Upper lobe of right lung (tissue), 1 donor: ENCODE data around the gene FGD3. TPM values are rescaled to one million over a fixed set of nuclear protein-coding genes. Genes with fewer than 3 reads are reported as not detected.

Experiments used
- ATAC-seq: fragments of 200-7000 bp; cut with Tn5 transposase; one replicate; pipeline ENCODE4 v1.9.1; 2020; ENCODE audit warnings: mild to moderate bottlenecking, moderate library complexity
- DNase-seq: peaks from one replicate; pipeline ENCODE4 v3.0.0-alpha.2; 2020
- H3K27ac ChIP-seq: fragments of 200-600 bp; one replicate; pipeline ENCODE4 v1.8.0; 2022
- H3K27me3 ChIP-seq: fragments of 200-600 bp; one replicate; pipeline ENCODE4 v1.8.0; 2022; ENCODE audit warnings: mild to moderate bottlenecking
- H3K36me3 ChIP-seq: fragments of 200-600 bp; one replicate; pipeline ENCODE4 v1.8.0; 2022
- H3K4me1 ChIP-seq: fragments of 200-600 bp; one replicate; pipeline ENCODE4 v1.8.0; 2022
- H3K4me3 ChIP-seq: fragments of 200-600 bp; one replicate; pipeline ENCODE4 v1.8.0; 2022; ENCODE audit warnings: mild to moderate bottlenecking
- H3K9me3 ChIP-seq: fragments of 200-600 bp; one replicate; pipeline ENCODE4 v1.8.0; 2022
- intact Hi-C: fragments of 100-400 bp; cut with DNase I; formaldehyde crosslinking; loops from one replicate; pipeline ENCODE4 v1.11.0; 2022
- total RNA-seq: library from RNA; stranded (reverse); fragmentation: NEBNext Ultra II Directional; extraction: Animal tissue kit (Norgen Biotek cat#: 25700); gene quantifications from one replicate; pipeline ENCODE4 v1.2.1, GENCODE V29; 2021
- TF ChIP-seq, protein P1 (sequence below): fragments of 200-600 bp; IDR thresholded peaks from one replicate; pipeline ENCODE4 v1.8.0; 2022; ENCODE audit warnings: antibody characterized with exemption
- donor health status: DM: no; HTN: yes; CAD: no; lungs with severe emphysema.

The FGD3 gene
- total RNA-seq, 1 donor from 2014 or later: 21.6 TPM

DNA sequence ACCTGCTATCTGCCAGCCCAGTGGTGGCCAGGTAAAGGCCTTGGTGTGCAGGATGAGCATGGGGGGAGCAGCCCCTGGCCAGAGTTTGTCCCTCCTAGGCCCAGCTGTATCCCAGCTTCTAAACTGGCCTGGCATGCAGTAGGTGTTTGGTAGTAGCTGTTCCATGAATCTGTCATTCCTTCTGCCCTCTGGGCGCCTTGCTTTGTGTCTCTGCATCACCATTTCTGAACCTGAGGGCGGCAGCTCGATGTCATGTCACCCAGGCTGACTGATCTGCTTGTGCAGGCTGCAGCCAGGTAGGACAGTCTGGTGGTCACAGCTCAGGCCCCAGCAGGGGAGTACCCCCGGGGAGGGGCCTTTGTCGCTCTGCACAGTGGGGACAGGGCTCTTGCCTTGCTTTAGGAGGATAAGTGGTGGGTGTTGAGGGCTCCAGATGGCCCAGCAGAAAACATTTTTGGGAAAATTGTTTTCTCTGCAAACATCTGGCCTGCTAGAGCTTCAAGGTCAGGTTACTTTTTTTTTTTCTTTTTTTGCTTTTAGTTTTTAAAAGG, 106.5 kb downstream of the FGD3 start:
- Histone ChIP-seq H3K9me3 (no peaks in the 10 kb centered on the region), H3K36me3 (no peaks in the 10 kb centered on the region), H3K27ac (no peak overlapping the region), H3K4me3 (no peak overlapping the region), H3K27me3 (no peaks in the 10 kb centered on the region), H3K4me1 (peaks cover 17% of the 10 kb centered on the region)
- intact Hi-C loops: no loop called here
- DNase-seq: no peak
- no peak for ATAC-seq
- TF ChIP-seq, protein P1, sequence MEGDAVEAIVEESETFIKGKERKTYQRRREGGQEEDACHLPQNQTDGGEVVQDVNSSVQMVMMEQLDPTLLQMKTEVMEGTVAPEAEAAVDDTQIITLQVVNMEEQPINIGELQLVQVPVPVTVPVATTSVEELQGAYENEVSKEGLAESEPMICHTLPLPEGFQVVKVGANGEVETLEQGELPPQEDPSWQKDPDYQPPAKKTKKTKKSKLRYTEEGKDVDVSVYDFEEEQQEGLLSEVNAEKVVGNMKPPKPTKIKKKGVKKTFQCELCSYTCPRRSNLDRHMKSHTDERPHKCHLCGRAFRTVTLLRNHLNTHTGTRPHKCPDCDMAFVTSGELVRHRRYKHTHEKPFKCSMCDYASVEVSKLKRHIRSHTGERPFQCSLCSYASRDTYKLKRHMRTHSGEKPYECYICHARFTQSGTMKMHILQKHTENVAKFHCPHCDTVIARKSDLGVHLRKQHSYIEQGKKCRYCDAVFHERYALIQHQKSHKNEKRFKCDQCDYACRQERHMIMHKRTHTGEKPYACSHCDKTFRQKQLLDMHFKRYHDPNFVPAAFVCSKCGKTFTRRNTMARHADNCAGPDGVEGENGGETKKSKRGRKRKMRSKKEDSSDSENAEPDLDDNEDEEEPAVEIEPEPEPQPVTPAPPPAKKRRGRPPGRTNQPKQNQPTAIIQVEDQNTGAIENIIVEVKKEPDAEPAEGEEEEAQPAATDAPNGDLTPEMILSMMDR: no peak

DNA sequence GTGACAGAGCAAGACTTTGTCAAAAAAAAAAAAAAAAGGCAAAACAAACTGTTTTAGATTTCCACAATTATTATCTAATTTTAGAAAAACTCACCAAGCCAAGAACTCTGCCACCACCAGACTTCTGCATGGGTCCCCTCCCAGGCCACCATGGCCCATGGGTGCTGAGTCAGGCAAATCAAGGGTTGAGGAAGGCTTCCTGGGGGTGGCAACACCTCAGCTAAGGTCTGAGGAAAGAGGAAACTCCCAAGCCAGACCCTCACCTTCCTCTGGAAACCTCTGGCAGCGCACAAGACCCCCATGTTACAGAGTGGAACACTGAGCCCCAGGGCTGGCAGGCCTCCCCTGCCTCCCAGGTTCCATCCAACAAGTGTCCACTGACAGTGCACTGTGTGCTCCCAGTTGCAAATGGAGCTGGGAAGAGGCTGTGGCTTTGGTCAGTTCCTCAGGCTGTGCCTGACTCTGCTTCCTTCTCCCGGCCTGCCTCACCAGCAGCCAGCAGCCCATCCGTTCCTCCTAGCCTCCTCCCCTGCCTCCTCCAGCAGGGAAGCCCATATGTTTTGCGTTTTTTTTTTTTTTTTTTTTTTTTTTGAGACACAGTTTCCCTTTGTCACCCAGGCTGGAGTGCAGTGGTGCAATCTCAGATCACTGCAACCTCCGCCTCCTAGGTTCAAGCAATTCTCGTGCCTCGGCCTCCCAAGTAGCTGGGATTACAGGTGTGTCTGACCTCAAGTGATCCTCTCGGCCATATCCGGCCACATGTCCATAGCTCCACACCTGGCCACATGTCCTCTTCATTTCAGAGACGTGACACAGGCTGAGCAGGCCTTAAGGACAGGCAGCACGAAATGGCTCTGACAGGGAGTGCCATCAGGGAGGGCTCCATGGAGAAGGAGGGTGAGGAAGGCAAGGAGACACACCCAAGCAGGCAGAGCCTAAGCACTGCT, 107.7 kb downstream of the FGD3 start:
- Histone ChIP-seq H3K27me3 (no peaks in the 10 kb centered on the region), H3K36me3 (no peaks in the 10 kb centered on the region), H3K4me1 (peaks cover 27% of the 10 kb centered on the region), H3K9me3 (no peaks in the 10 kb centered on the region), H3K27ac (no peak overlapping the region), H3K4me3 (no peak overlapping the region)
- no peak for ATAC-seq
- DNase-seq: no peak
- intact Hi-C loops: no loop called here
- TF ChIP-seq, protein P1: no peak

GRCh38 chr9:93057042-93057702, 109.8 kb downstream of the FGD3 start:
- H3K4me3 ChIP-seq: no peak overlapping the region
- H3K27me3 ChIP-seq: no peaks in the 10 kb centered on the region
- intact Hi-C loops: no loop called here
- H3K36me3 ChIP-seq: no peaks in the 10 kb centered on the region
- no peaks in the 10 kb centered on the region for H3K9me3 ChIP-seq
- no peak for DNase-seq
- H3K27ac ChIP-seq: no peak overlapping the region
- no peak for ATAC-seq
- peaks cover 37% of the 10 kb centered on the region for H3K4me1 ChIP-seq
- TF ChIP-seq, protein P1: no peak

GRCh38 chr9:93057703-93058354, 110.5 kb downstream of the FGD3 start:
- H3K27ac ChIP-seq: no peak overlapping the region
- DNase-seq: no peak

More at GRCh38 chr9:93057703-93058354, 110.5 kb downstream of the FGD3 start:
- intact Hi-C loops: no loop called here
- Histone ChIP-seq H3K27me3 (no peaks in the 10 kb centered on the region), H3K4me1 (peaks cover 35% of the 10 kb centered on the region), H3K9me3 (no peaks in the 10 kb centered on the region), H3K4me3 (no peak overlapping the region), H3K36me3 (no peaks in the 10 kb centered on the region)
- ATAC-seq: no peak
- TF ChIP-seq, protein P1: no peak
